ENCODE measurements around the gene DBI. TPM values are rescaled to one million over a fixed set of nuclear protein-coding genes. Genes with fewer than 3 reads are reported as not detected.

Gene DBI
- total and polyA plus RNA-seq, 2 donors (not counting 1 experiment from before 2014, with no cell fraction given), result 128 to 653 TPM

DNA sequence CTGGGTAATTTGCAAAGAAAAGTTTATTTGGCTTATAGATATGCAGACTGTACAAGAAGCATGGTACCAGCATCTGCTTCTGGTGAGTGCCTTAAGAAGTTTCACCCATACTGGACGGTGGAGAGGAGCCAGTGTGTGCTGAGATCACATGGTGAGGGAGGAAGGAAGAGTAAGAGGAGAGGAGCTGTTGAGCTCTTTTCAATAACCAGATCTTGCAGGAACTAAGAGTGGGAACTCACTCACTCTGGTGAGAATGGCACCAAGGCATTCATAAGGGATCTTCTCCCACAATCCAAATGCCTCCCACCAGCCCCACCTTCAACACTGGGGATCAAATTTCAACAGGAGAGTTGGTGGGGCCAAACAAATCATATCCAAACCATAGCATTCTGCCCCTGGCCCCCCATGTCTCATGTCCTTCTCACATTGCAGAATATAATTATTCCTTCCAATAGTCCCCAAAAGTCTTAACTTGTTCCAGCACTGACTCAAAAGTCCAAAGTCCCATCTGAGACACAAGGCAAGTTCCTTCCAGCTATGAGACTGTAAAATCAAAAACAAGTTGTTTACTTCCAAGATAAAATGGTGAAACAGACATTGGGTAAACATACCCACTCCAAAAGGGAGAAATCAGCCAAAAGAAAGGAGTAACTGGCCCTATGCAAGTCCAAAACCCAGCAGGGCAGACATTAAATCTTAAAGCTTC is 53.2 kb downstream of the DBI start:
- Histone ChIP-seq H3K9me3 (ENCODE audit: control insufficient read depth, insufficient read depth, low read depth, low read length) (no peaks in the 10 kb centered on the region), H3K4me3 (replicated peaks in 1 of 4; ENCODE audit: control extremely low read depth in 1 of 4, insufficient read depth in 1 of 4, low read depth in 3 of 4, low read length in 4 of 4) (no peak overlapping the region), H3K4me1 (ENCODE audit: control insufficient read depth, extremely low read depth, insufficient read depth, low read length) (no peaks in the 10 kb centered on the region), H3K27me3 (ENCODE audit: control insufficient read depth, insufficient read depth, low read length) (peaks cover 15% of the 10 kb centered on the region), H2AFZ (ENCODE audit: low read length) (no peak overlapping the region), H3K9ac (ENCODE audit: insufficient read depth, low read length) (no peak overlapping the region), H4K20me1 (ENCODE audit: control insufficient read depth, extremely low read depth, insufficient read depth, low read length) (no peaks in the 10 kb centered on the region), H3K36me3 (ENCODE audit: control insufficient read depth, insufficient read depth, low read length) (no peaks in the 10 kb centered on the region), H3K4me2 (ENCODE audit: extremely low read depth, insufficient read depth, low read length) (no peak overlapping the region), H3K79me2 (ENCODE audit: control insufficient read depth, insufficient read depth, low read length) (no peaks in the 10 kb centered on the region), H3K27ac (ENCODE audit: insufficient read depth, low read length) (no peak overlapping the region)
- no peak for DNase-seq (ENCODE audit: low read depth in 2 of 2)
- TF ChIP-seq, protein P1, sequence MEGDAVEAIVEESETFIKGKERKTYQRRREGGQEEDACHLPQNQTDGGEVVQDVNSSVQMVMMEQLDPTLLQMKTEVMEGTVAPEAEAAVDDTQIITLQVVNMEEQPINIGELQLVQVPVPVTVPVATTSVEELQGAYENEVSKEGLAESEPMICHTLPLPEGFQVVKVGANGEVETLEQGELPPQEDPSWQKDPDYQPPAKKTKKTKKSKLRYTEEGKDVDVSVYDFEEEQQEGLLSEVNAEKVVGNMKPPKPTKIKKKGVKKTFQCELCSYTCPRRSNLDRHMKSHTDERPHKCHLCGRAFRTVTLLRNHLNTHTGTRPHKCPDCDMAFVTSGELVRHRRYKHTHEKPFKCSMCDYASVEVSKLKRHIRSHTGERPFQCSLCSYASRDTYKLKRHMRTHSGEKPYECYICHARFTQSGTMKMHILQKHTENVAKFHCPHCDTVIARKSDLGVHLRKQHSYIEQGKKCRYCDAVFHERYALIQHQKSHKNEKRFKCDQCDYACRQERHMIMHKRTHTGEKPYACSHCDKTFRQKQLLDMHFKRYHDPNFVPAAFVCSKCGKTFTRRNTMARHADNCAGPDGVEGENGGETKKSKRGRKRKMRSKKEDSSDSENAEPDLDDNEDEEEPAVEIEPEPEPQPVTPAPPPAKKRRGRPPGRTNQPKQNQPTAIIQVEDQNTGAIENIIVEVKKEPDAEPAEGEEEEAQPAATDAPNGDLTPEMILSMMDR (conservative IDR thresholded peaks at IDR 0.05 in 1 of 2, IDR thresholded peaks at IDR 0.05 in 1 of 2; ENCODE audit: low read depth in 1 of 2, low read length in 2 of 2), result no peak
- TF ChIP-seq EZH2 (IDR thresholded peaks at IDR 0.05; ENCODE audit: low read length, missing control alignments), result no peak

DNA sequence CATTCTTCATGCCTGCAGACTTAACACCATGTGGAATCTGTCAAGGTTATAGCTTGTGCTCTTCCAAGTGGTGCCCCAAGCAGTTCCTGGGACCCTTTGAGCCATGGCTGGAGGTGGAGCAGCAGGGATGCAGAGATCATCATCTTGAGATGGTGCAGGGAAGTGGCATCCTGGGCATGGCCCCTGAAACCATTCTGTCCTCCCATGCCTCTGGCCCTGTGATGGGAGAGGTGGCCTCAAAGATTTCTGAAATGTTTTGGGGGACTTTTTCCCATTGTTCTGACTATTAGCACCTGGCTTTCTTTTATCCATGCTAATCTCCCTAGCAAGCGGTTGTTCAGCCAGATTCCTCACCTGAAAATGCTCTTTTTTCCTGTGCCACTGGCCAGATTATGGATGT is 54.5 kb downstream of the DBI start:
- DNase-seq (ENCODE audit: low read depth in 2 of 2), result no peak
- no peaks in the 10 kb centered on the region for H3K4me1 ChIP-seq (ENCODE audit: control insufficient read depth, extremely low read depth, insufficient read depth, low read length)
- H4K20me1 ChIP-seq (ENCODE audit: control insufficient read depth, extremely low read depth, insufficient read depth, low read length), result no peaks in the 10 kb centered on the region
- H3K36me3 ChIP-seq (ENCODE audit: control insufficient read depth, insufficient read depth, low read length), result no peaks in the 10 kb centered on the region
- H3K27ac ChIP-seq (ENCODE audit: insufficient read depth, low read length), result no peak overlapping the region
- H3K79me2 ChIP-seq (ENCODE audit: control insufficient read depth, insufficient read depth, low read length), result no peaks in the 10 kb centered on the region
- no peak for TF ChIP-seq EZH2 (IDR thresholded peaks at IDR 0.05; ENCODE audit: low read length, missing control alignments)
- TF ChIP-seq, protein P1 (conservative IDR thresholded peaks at IDR 0.05 in 1 of 2, IDR thresholded peaks at IDR 0.05 in 1 of 2; ENCODE audit: low read depth in 1 of 2, low read length in 2 of 2), result no peak
- no peak overlapping the region for H2AFZ ChIP-seq (ENCODE audit: low read length)
- no peaks in the 10 kb centered on the region for H3K9me3 ChIP-seq (ENCODE audit: control insufficient read depth, insufficient read depth, low read depth, low read length)
- H3K4me2 ChIP-seq (ENCODE audit: extremely low read depth, insufficient read depth, low read length), result no peak overlapping the region
- peaks cover 20% of the 10 kb centered on the region for H3K27me3 ChIP-seq (ENCODE audit: control insufficient read depth, insufficient read depth, low read length)
- H3K9ac ChIP-seq (ENCODE audit: insufficient read depth, low read length), result no peak overlapping the region
- no peak overlapping the region for H3K4me3 ChIP-seq (replicated peaks in 1 of 4; ENCODE audit: control extremely low read depth in 1 of 4, insufficient read depth in 1 of 4, low read depth in 3 of 4, low read length in 4 of 4)

DNA sequence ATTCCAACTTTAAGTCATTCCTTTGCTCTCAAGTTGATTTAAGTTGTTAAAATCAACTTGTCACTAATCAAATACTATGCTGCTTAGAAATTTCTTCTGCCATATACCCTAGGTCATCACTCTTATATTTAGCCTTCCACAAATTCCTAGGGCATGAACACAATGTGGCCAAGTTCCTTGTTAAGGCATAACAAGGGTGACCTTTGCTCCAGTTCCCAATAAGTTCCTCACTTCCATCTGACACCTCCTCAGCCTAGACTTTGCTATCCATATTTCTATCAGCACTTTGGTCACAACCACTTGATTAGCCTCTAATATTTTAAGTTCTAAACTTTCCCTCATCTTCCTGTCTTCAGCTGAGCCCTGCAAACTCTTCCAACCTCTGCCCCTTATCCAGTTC is 55.0 kb downstream of the DBI start:
- Histone ChIP-seq H3K27me3 (ENCODE audit: control insufficient read depth, insufficient read depth, low read length) (peaks cover 20% of the 10 kb centered on the region), H3K27ac (ENCODE audit: insufficient read depth, low read length) (no peak overlapping the region), H3K9me3 (ENCODE audit: control insufficient read depth, insufficient read depth, low read depth, low read length) (no peaks in the 10 kb centered on the region), H3K79me2 (ENCODE audit: control insufficient read depth, insufficient read depth, low read length) (no peaks in the 10 kb centered on the region), H2AFZ (ENCODE audit: low read length) (no peak overlapping the region), H3K4me1 (ENCODE audit: control insufficient read depth, extremely low read depth, insufficient read depth, low read length) (no peaks in the 10 kb centered on the region), H3K4me2 (ENCODE audit: extremely low read depth, insufficient read depth, low read length) (no peak overlapping the region), H3K36me3 (ENCODE audit: control insufficient read depth, insufficient read depth, low read length) (no peaks in the 10 kb centered on the region), H4K20me1 (ENCODE audit: control insufficient read depth, extremely low read depth, insufficient read depth, low read length) (no peaks in the 10 kb centered on the region), H3K9ac (ENCODE audit: insufficient read depth, low read length) (no peak overlapping the region), H3K4me3 (replicated peaks in 1 of 4; ENCODE audit: control extremely low read depth in 1 of 4, insufficient read depth in 1 of 4, low read depth in 3 of 4, low read length in 4 of 4) (no peak overlapping the region)
- TF ChIP-seq, protein P1 (conservative IDR thresholded peaks at IDR 0.05 in 1 of 2, IDR thresholded peaks at IDR 0.05 in 1 of 2; ENCODE audit: low read depth in 1 of 2, low read length in 2 of 2), result no peak
- TF ChIP-seq EZH2 (IDR thresholded peaks at IDR 0.05; ENCODE audit: low read length, missing control alignments), result no peak
- no peak for DNase-seq (ENCODE audit: low read depth in 2 of 2)

Other genes starting within 250 kb of the DBI start
- not detected in 2 replicates for gene C1QL2, start 208.2 kb upstream of the DBI start, total RNA-seq
- not detected in 2 replicates for gene C1QL2, start 208.2 kb upstream of the DBI start, polyA plus RNA-seq
- 9.8 and 13.7 TPM in 2 replicates for gene STEAP3, start 143.1 kb upstream of the DBI start, total RNA-seq
- 26.7 and 28.4 TPM in 2 replicates for gene STEAP3, start 143.1 kb upstream of the DBI start, polyA plus RNA-seq
- 8.5 and 17.8 TPM in 2 replicates for gene C2orf76, start 143 bp upstream of the DBI start, total RNA-seq
- 14.6 and 21.1 TPM in 2 replicates for gene C2orf76, start 143 bp upstream of the DBI start, polyA plus RNA-seq
- gene TMEM37, start 64.9 kb downstream of the DBI start, total RNA-seq, result 0.99 and 2.6 TPM in 2 replicates
- 0.50 and 0.75 TPM in 2 replicates for gene TMEM37, start 64.9 kb downstream of the DBI start, polyA plus RNA-seq
- not detected in 2 replicates for gene SCTR, start 157.5 kb downstream of the DBI start, total RNA-seq
- not detected in 2 replicates for gene SCTR, start 157.5 kb downstream of the DBI start, polyA plus RNA-seq
- gene CFAP221, start 177.5 kb downstream of the DBI start, total RNA-seq, result 0.26 TPM in 1 of 2 replicates, not detected in the other
- 0.07 TPM in 1 of 2 replicates, not detected in the other for gene CFAP221, start 177.5 kb downstream of the DBI start, polyA plus RNA-seq

Measured in fibroblast of lung (primary cell).